Stimulated activated CD4-positive, alpha-beta T cell treated with anti-CD3 and anti-CD28 coated beads, Interleukin-15, amount 100 ng/mL, for 1 hour (primary cell): ENCODE measurements around the gene CPED1.
"Not testable (repeated sequence)": the region's sequence is repeated elsewhere in the genome, so short reads cannot be mapped to it uniquely, and the experiment has no call there.

ENCODE experiments used
- DNase-seq, 2 donors: peaks; one replicate each; pipeline ENCODE4 v3.0.0-alpha.2; 2020; ENCODE audit warnings: low read depth in 1 of 2, low spot score in 1 of 2

CPED1 gene

DNA sequence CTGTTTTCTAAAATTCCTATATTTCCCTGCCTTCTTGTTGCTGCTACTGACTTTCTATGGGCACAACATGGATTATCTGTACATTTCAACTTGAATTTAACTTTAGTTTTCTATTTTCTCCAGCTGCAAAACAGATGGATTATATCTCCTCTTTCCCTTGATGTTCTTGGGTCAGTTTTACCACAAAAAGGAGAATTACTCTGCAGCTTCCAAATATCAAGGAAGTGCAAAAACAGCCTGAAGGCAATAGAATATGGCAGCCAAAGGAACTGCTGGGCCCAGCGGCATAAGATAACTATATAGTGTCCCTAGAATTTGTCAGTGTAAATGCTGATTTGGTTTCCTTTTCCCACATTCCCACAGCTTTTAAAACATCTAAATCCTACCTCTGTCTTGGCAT lies 29.1 kb downstream of the CPED1 start:
- no peak for DNase-seq

GRCh38 chr7:121019018-121019417 lies 30.5 kb downstream of the CPED1 start:
- no peak for DNase-seq

DNA sequence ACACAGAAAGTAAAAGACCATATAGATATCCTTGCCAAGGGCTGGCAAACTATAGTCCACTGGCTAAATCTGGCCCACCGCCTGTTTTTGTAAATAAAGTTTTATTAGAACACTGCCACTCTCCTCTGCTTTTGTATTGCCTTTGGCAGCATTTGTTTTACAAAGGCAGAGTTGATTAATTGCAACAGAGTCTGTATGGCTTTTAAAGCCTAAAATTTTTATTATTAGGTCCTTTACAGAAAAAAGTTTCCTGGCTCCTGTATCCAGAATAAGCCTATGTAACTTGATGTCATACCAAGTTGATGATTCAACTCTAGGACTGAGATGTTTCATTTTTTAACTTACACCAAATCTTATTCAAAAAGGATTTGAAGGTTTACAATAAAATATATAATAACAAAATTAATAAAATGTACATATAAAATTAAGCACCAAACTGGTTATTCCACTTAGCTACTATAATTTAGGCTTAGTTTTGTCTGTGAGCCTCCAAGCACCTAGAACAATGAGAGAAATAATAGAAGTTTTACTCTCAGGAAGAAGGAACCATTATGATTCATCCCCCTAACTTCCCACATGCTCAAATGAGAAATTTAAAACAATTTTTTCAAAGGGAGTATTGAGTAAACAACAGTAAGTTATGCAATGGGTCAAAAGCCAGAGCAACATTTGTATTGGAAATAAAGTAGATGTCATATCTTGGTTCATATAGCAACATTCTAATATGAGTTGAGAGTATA lies 31.9 kb downstream of the CPED1 start:
- no peak for DNase-seq

- no peak for DNase-seq
Observed at GRCh38 chr7:121020989-121021969, 32.8 kb downstream of the CPED1 start.

- no peak for DNase-seq
Observed at GRCh38 chr7:121023194-121023593, 34.7 kb downstream of the CPED1 start.

- no peak for DNase-seq
Observed at GRCh38 chr7:121023683-121024511, 35.4 kb downstream of the CPED1 start.

- no peak for DNase-seq
Observed at GRCh38 chr7:121024611-121025010, 36.1 kb downstream of the CPED1 start.

- no peak for DNase-seq
Observed at GRCh38 chr7:121026159-121026558, 37.6 kb downstream of the CPED1 start.

DNA sequence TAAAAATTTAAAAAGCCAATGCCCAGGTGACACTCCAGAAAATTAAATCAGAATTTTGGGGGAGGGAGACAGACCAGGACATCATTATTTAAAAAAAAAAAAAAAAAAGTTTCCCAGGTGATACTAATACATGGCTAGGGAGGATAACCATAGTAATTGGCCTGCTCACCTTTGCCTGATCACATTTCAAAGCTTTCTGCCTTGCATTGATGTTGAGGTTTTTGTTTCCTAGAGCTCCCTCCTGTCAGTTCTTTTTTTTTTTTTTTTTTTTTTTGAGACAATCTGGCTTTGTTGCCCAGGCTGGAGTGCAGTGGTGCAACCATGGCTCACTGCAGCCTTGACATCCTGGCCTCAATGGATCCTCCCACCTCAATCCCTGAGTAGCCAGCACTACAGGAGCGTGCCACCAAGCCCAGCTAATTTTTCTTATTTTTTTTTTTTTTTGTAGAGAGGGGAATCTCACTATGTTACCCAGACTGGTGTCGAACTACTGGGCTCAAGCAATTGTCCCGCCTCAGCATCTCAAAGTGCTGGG lies 38.1 kb downstream of the CPED1 start:
- no peak for DNase-seq

DNA sequence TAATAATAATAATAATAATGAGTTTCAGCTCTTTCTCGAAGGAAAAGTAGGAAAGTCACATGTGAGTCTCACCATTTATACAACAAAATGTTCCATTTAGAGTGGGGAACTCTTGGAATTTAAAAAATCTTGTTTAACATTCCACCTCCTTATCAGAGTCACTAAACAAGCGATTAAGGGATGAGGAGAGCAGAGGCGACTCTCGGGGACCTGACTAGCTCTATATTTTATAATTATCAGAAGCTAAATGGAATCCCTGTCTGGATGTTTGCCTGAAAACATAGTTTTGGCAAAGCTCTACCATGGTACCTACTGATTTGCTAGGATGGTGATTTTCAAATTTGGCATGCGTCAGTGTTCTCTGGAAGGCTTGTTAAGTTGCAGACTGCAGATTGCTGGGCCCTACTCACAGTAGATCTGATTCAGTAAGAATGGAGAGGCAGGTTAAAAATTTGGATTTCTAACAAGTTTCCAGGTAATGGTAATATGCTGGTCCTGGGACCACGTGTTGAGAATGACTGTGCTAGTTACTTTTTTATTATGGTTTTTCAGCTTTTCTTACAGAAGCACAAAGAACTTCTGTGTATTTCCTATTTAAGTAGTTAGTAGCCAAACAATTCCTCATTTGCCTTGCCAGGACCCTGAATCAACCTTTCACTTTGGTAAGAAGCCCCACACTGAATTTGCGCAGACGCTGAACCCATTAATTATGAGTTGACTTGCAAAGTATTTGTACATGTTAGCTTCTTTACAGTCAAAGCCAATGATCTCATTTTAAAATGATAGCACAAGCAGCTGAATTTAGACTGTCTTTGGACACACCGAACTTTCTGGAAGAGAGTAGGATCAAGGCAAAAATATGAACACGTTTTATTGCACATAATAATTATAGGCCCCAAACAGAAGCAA lies 39.5 kb downstream of the CPED1 start:
- DNase-seq = no peak

- DNase-seq = no peak
Observed at GRCh38 chr7:121029302-121029701, 40.8 kb downstream of the CPED1 start.

GRCh38 chr7:121030308-121030707 lies 41.8 kb downstream of the CPED1 start:
- DNase-seq = no peak

DNA sequence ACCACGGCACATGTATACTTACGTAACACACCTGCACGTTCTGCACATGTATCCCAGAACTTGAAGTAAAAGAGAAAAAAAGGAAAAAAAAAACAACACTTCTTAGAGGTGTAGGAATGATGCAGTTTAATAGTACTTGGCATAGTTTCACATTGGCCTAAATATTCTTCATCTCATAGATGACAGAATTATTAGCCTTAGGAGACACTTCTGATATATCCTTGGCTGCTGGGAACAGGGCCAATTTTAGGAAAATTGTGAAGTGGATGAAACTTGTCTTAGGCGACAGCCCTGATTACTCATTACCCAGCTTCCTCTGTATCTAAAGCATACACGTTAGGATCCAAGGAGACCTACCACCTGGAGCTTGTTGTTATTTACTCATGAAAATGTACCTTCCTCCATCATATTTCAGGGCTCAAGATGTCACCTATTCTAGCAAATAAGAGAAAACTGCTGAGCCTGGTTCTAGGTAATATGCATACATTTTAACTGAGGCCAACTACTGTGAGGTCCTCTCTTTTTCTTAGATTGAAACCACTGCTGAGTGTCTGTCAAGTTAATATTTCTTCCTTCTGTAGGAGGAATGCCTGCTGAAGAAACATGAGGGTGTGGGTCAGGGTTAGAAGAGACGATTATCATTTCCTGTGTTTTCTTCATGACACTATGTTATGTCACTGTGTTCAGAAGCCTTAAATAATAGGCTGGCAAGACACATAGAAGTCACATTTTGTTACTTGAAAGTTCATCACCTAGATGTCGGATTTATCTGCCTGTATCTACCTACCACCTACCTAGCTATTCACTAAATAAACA lies 44.3 kb downstream of the CPED1 start:
- DNase-seq = no peak

DNA sequence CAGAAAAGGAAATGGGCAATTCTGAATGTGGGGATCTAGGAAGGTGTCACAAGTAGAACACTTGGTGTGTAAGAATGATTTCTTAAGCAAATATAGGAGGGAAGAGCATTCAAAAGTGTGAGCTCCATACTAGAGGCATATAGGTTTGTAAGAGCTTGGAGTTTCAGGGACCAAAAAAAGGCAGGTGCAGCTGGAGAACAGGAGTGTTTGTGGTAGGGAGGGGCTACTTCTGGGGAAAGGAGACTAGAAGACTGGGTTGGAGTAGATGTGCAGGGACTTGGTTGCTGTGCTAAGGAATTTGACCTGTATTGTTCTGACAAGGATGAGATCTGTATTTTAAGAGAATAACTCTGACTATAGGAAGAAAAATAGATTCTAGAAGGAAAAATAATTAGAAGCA lies 46.4 kb downstream of the CPED1 start:
- no peak for DNase-seq

DNA sequence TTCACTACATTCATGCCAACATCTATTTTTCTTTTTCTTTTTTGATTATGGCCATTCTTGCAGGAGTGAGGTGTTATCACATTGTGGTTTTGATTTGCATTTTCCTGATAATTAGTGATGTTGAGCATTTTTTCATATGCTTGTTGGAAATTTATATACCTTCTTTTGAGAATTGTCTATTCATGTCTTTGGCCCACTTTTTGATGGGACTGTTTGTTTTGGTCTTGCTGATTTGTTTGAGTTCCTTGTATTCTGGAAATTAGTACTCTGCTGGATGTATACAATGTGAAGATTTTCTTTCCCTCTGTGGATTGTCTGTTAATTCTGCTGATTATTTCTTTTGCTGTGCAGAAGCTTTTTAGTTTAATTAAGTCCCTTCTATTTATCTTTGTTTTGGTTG lies 48.3 kb downstream of the CPED1 start:
- DNase-seq = not testable (repeated sequence)

GRCh38 chr7:121037329-121037728 lies 48.8 kb downstream of the CPED1 start:
- DNase-seq = not testable (repeated sequence)

- no peak for DNase-seq
Observed at GRCh38 chr7:121037957-121038716, 49.6 kb downstream of the CPED1 start.

DNA sequence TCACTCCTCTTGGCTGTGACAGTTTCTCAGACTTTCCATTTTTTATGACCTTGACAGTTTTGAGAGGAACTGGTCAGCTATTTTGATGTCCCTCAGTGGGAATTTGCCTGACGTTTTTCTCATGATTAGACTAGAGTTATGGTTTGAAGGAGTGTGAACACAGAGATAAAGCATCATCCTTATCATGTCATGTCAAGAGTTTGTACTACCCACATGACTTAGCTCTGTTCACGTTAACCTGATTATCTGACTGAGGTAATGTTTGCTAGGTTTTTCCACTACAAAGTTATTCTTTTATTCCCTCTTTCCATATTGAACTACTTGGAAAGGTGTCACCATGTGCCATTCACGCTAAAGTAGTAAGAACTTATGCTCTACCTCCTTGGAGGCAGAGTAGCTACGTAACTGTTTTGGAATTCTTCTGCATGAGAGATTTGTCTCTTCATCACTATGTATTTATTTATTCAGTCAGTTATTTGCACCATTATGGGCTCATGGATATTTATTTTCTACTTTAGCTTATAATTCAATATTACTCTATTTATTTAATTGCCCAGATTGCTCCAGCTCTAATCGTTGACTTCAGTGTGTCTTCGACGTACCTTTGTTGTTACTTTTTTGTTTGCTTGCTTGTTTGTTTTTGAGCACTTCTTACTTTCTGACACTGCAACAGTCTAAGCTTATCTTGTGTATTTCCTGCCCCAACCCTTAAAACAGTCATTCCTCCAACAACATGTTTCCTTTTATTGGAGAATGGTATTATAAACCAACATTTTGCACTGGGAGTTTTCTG lies 50.4 kb downstream of the CPED1 start:
- DNase-seq = no peak
